ENCODE results near the gene RIMS1. TPM values are rescaled to one million over a fixed set of nuclear protein-coding genes. Genes with fewer than 3 reads are reported as not detected.

RIMS1 gene
- total RNA-seq, 1 donor from 2014 or later, result not detected

DNA sequence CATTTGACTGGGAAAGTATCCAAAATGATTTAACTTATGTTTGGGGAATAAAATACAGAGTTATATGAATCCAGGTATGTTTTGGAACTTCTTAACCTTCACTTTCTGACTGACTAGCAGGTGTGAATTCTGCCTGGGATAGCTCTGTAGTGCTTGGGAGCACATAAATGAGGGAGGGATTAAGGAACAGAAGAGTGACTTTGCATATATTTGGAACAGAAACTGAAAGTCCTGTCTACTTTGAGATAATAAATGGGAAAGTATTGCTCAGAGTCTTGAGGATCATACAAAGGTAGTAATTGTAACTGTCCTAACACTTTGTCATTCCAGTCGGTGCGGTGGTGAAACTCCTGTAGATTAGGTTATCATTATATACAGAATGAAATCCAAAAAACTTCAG is 317.6 kb downstream of the RIMS1 start:
- no peak overlapping the region for H3K4me3 Mint-ChIP-seq
- H3K9me3 Mint-ChIP-seq, result no peaks in the 10 kb centered on the region
- H3K27me3 Mint-ChIP-seq, result no peaks in the 10 kb centered on the region
- no peak overlapping the region for H3K27ac Mint-ChIP-seq
- intact Hi-C loops (cut with micrococcal nuclease), result no loop called here
- DNase-seq, result no peak
- no peaks in the 10 kb centered on the region for H3K4me1 Mint-ChIP-seq
- no peaks in the 10 kb centered on the region for H3K36me3 Mint-ChIP-seq (ENCODE audit: low read depth)

DNA sequence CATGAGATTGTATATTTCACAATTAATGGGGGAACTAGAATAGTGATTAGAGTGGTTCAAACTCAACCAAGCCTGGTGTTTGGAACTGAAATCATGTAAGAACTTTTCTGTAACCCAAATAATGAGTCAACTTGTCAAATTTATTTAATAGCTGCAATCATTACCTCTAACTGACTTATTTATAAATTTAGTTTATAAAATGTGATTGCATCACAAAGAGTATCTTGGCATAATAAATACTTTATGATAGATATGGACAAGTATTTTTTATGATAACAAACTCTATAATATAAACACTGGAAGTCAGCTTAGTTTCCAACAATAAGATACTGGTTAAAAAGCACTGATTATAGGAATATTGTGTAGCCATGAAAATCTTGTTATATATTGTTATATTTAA is 319.1 kb downstream of the RIMS1 start:
- no peaks in the 10 kb centered on the region for H3K4me1 Mint-ChIP-seq
- DNase-seq, result no peak

GRCh38 chr6:72206606-72207005 is 320.3 kb downstream of the RIMS1 start:
- H3K4me3 Mint-ChIP-seq, result no peak overlapping the region
- H3K27ac Mint-ChIP-seq, result no peak overlapping the region
- H3K36me3 Mint-ChIP-seq (ENCODE audit: low read depth), result no peaks in the 10 kb centered on the region
- H3K4me1 Mint-ChIP-seq, result no peaks in the 10 kb centered on the region
- no peaks in the 10 kb centered on the region for H3K27me3 Mint-ChIP-seq
- DNase-seq, result no peak
- intact Hi-C loops (cut with micrococcal nuclease), result no loop called here
- H3K9me3 Mint-ChIP-seq, result no peaks in the 10 kb centered on the region

More for the DNA sequence above, 319.1 kb downstream of the RIMS1 start:
- Mint-ChIP-seq H3K4me3 (no peak overlapping the region), H3K27ac (no peak overlapping the region), H3K36me3 (ENCODE audit: low read depth) (no peaks in the 10 kb centered on the region), H3K9me3 (no peaks in the 10 kb centered on the region), H3K27me3 (no peaks in the 10 kb centered on the region)
- intact Hi-C loops (cut with micrococcal nuclease), result no loop called here

- Mint-ChIP-seq H3K36me3 (ENCODE audit: low read depth) (no peaks in the 10 kb centered on the region), H3K4me1 (no peaks in the 10 kb centered on the region), H3K27ac (no peak overlapping the region), H3K9me3 (no peaks in the 10 kb centered on the region), H3K27me3 (no peaks in the 10 kb centered on the region), H3K4me3 (no peak overlapping the region)
- DNase-seq, result no peak
- intact Hi-C loops (cut with micrococcal nuclease), result no loop called here
These were observed 326.3 kb downstream of the RIMS1 start for GRCh38 chr6:72212686-72213085.

DNA sequence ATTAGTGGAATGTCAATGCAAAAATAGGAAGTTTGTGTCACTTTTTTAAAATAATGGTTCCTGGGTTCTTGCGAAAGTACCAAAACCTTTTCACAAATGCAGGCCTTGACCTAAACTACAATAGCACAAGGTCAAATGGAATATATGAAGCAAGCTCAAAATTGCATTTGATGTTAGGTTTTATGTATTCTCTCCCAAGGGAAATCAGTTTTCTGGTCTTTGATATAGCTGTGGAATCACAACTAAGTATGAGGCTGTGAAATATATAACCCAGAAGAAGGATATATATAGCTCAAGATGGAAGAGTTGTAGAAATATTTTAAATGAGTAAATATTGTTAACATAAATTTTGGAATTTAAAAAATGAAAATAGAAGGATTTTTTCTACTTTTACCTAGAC is 327.3 kb downstream of the RIMS1 start:
- H3K9me3 Mint-ChIP-seq, result no peaks in the 10 kb centered on the region
- H3K27me3 Mint-ChIP-seq, result no peaks in the 10 kb centered on the region
- H3K27ac Mint-ChIP-seq, result no peak overlapping the region
- no peaks in the 10 kb centered on the region for H3K36me3 Mint-ChIP-seq (ENCODE audit: low read depth)
- intact Hi-C loops (cut with micrococcal nuclease), result no loop called here
- no peak for DNase-seq
- no peaks in the 10 kb centered on the region for H3K4me1 Mint-ChIP-seq
- no peak overlapping the region for H3K4me3 Mint-ChIP-seq

GRCh38 chr6:72216222-72217068 is 330.1 kb downstream of the RIMS1 start:
- no peaks in the 10 kb centered on the region for H3K4me1 Mint-ChIP-seq
- no peak overlapping the region for H3K27ac Mint-ChIP-seq
- H3K4me3 Mint-ChIP-seq, result no peak overlapping the region
- intact Hi-C loops (cut with micrococcal nuclease), result no loop called here
- H3K36me3 Mint-ChIP-seq (ENCODE audit: low read depth), result no peaks in the 10 kb centered on the region
- H3K9me3 Mint-ChIP-seq, result no peaks in the 10 kb centered on the region
- H3K27me3 Mint-ChIP-seq, result peaks cover 1% of the 10 kb centered on the region
- DNase-seq, result no peak

- intact Hi-C loops (cut with micrococcal nuclease), result no loop called here
- Mint-ChIP-seq H3K36me3 (ENCODE audit: low read depth) (no peaks in the 10 kb centered on the region), H3K27ac (no peak overlapping the region), H3K4me1 (no peaks in the 10 kb centered on the region), H3K9me3 (no peaks in the 10 kb centered on the region), H3K27me3 (peaks cover 1% of the 10 kb centered on the region), H3K4me3 (no peak overlapping the region)
- no peak for DNase-seq
These were observed 331.3 kb downstream of the RIMS1 start for GRCh38 chr6:72217626-72218025.

DNA sequence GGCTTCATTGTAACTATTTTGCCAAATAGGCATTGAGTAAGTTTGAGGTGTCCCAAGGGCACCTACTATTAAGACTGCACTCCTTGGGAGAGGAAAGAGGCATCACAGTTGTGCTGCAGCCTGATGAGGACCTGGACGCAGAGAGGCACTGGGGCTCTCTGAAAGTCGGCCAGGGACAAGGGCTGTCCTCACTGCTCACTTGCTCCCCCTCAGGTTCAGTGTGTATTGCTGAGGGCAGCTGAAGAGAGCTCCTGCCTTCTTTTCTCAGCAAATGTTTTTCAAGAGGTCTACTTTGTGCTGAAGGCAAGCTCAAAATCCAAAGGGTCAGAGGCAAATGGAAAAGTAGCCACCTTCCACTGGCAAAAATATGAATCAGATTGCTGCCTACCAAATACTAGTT is 331.8 kb downstream of the RIMS1 start:
- no peaks in the 10 kb centered on the region for H3K4me1 Mint-ChIP-seq
- peaks cover 1% of the 10 kb centered on the region for H3K27me3 Mint-ChIP-seq
- H3K27ac Mint-ChIP-seq, result no peak overlapping the region
- H3K36me3 Mint-ChIP-seq (ENCODE audit: low read depth), result no peaks in the 10 kb centered on the region
- H3K9me3 Mint-ChIP-seq, result no peaks in the 10 kb centered on the region
- intact Hi-C loops (cut with micrococcal nuclease), result no loop called here
- DNase-seq, result no peak
- no peak overlapping the region for H3K4me3 Mint-ChIP-seq

DNA sequence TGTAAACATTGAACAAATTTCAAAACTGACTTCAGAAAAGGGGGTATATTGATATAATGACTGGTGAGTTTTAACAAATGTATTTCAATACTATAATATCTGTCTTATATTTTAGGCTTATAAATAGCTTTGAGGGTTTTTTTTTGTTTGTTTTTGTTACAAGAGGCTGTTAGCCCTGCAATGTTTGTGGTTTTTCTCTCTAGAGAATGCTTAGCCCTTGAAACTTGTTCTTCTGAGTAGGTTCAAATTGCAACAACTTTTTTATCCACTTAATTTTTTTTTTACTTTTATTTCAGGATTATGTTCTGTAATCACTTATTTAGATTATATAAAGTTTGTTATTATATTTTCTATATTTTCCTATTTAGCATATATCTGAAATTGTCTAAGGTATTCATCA is 333.2 kb downstream of the RIMS1 start:
- no peak overlapping the region for H3K4me3 Mint-ChIP-seq
- H3K9me3 Mint-ChIP-seq, result no peaks in the 10 kb centered on the region
- no peaks in the 10 kb centered on the region for H3K36me3 Mint-ChIP-seq (ENCODE audit: low read depth)
- no peaks in the 10 kb centered on the region for H3K4me1 Mint-ChIP-seq
- DNase-seq, result no peak
- H3K27ac Mint-ChIP-seq, result no peak overlapping the region
- H3K27me3 Mint-ChIP-seq, result peaks cover 1% of the 10 kb centered on the region
- intact Hi-C loops (cut with micrococcal nuclease), result no loop called here

GRCh38 chr6:72238021-72238420 is 351.7 kb downstream of the RIMS1 start:
- no peaks in the 10 kb centered on the region for H3K36me3 Mint-ChIP-seq (ENCODE audit: low read depth)
- intact Hi-C loops (cut with micrococcal nuclease), result no loop called here
- H3K4me3 Mint-ChIP-seq, result no peak overlapping the region
- no peak for DNase-seq
- no peaks in the 10 kb centered on the region for H3K4me1 Mint-ChIP-seq
- no peaks in the 10 kb centered on the region for H3K27me3 Mint-ChIP-seq
- H3K27ac Mint-ChIP-seq, result no peak overlapping the region
- no peaks in the 10 kb centered on the region for H3K9me3 Mint-ChIP-seq

DNA sequence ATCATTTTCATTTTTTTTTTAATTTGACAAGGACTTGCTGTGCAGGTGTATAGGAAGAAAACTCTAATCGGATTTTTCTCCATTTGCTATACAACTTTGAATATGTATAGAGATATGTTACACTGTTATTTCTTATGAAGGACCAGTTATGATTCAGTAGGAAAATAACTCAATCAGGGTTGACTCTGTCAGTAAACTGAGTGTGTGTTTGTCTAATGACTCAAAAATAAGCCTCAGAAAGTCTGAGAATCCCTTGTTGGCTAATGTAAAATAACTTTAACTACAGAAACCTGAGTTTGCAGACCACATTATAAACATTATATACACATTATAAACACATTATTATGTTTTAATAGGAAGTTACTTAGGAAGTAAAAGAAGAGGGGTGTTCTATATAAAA is 352.6 kb downstream of the RIMS1 start:
- Mint-ChIP-seq H3K4me3 (no peak overlapping the region), H3K27me3 (no peaks in the 10 kb centered on the region), H3K9me3 (no peaks in the 10 kb centered on the region), H3K4me1 (no peaks in the 10 kb centered on the region), H3K36me3 (ENCODE audit: low read depth) (no peaks in the 10 kb centered on the region), H3K27ac (no peak overlapping the region)
- DNase-seq, result no peak
- intact Hi-C loops (cut with micrococcal nuclease), result no loop called here

- DNase-seq, result no peak
- no peaks in the 10 kb centered on the region for H3K9me3 Mint-ChIP-seq
- no peak overlapping the region for H3K27ac Mint-ChIP-seq
- no peaks in the 10 kb centered on the region for H3K36me3 Mint-ChIP-seq (ENCODE audit: low read depth)
- no peak overlapping the region for H3K4me3 Mint-ChIP-seq
- no peaks in the 10 kb centered on the region for H3K4me1 Mint-ChIP-seq
- intact Hi-C loops (cut with micrococcal nuclease), result no loop called here
- no peaks in the 10 kb centered on the region for H3K27me3 Mint-ChIP-seq
These were observed 359.2 kb downstream of the RIMS1 start for GRCh38 chr6:72245565-72245964.

DNA sequence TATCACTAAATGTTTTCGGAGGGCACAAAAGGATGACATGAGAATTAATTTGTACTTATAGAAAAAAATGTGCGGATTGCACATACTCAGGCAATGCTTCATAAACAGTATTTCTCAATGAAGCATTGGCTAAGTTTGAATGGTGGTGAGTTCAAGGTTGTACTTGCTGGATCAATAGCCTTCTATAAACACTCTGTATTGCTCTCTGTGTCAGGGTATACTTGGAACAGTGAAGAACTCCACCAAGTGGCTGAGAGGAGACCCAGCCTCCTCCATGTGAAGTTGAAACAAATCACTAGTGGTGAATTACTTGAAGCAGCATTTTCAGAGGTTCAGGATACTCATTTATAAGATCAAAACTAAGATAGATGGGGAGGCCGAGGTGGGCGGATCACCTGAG is 360.6 kb downstream of the RIMS1 start:
- Mint-ChIP-seq H3K27me3 (no peaks in the 10 kb centered on the region), H3K9me3 (no peaks in the 10 kb centered on the region), H3K4me1 (no peaks in the 10 kb centered on the region), H3K27ac (no peak overlapping the region), H3K36me3 (ENCODE audit: low read depth) (no peaks in the 10 kb centered on the region), H3K4me3 (no peak overlapping the region)
- no peak for DNase-seq
- intact Hi-C loops (cut with micrococcal nuclease), result no loop called here

- Mint-ChIP-seq H3K4me1 (no peaks in the 10 kb centered on the region), H3K27ac (no peak overlapping the region), H3K9me3 (no peaks in the 10 kb centered on the region), H3K4me3 (no peak overlapping the region), H3K36me3 (ENCODE audit: low read depth) (no peaks in the 10 kb centered on the region), H3K27me3 (no peaks in the 10 kb centered on the region)
- intact Hi-C loops (cut with micrococcal nuclease), result no loop called here
- no peak for DNase-seq
These were observed 362.3 kb downstream of the RIMS1 start for GRCh38 chr6:72248621-72249020.

- H3K36me3 Mint-ChIP-seq (ENCODE audit: low read depth), result no peaks in the 10 kb centered on the region
- intact Hi-C loops (cut with micrococcal nuclease), result no loop called here
- no peak for DNase-seq
- H3K4me1 Mint-ChIP-seq, result no peaks in the 10 kb centered on the region
- H3K4me3 Mint-ChIP-seq, result no peak overlapping the region
- no peaks in the 10 kb centered on the region for H3K27me3 Mint-ChIP-seq
- H3K9me3 Mint-ChIP-seq, result no peaks in the 10 kb centered on the region
- H3K27ac Mint-ChIP-seq, result no peak overlapping the region
These were observed 364.3 kb downstream of the RIMS1 start for GRCh38 chr6:72250664-72251063.

Data from activated CD4-positive, alpha-beta T cell treated with anti-CD3 and anti-CD28 coated beads, Interleukin-2, amount 10 ng/mL, durations not matched to agents 24 days and 14 days (primary cell).